ENCODE results near the gene KRTDAP.

The KRTDAP gene

DNA sequence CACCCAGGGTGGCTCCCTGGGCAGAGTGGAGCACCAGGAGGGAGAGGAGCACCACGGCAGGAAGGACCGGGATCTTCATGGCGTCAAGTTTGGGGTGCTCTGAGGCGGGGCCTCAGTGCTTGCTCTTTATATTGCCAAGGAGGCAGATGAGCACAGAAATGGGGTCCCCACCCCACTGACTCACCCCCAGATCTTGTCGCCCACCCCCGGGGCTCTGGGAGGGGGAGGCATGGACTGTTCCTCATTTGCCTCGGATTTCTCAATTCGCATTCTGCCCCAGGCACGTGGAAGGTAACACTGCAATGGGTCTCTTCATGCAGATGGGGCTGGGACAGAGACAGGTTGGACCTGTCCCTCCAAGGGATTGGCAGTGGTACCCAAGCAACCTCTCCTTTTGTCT lies at the start of gene KRTDAP:
Gene KRTDAP (minus strand): TSS at position 101 of the 400 bp plus-strand sequence. CDS start 22 bp downstream, at position 79.
- DNase-seq = no peak

DNA sequence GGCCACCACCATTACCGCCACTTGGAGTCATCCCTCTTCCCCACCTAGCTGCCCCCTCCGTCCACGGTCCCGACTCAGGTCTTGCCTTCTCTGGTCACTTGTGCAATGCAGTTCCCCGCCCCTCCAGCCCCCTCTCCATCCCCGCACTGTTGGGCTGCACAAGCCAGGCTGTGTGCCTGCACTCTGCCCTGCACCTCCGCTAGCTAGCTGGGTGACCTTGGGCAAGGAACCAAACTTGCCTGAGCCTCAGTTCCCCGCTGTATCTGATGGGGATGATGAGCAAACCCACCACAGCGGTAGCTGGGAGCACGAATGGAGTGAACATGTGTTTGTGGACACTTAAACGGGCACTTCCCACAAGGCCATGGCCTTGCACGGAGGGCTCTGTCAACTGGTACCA lies 49.6 kb upstream of the KRTDAP start:
- DNase-seq = no peak

GRCh38 chr19:35539314-35539713 lies 49.0 kb upstream of the KRTDAP start:
- DNase-seq = no peak

GRCh38 chr19:35534803-35535480 lies 44.7 kb upstream of the KRTDAP start:
- DNase-seq = no peak

DNA sequence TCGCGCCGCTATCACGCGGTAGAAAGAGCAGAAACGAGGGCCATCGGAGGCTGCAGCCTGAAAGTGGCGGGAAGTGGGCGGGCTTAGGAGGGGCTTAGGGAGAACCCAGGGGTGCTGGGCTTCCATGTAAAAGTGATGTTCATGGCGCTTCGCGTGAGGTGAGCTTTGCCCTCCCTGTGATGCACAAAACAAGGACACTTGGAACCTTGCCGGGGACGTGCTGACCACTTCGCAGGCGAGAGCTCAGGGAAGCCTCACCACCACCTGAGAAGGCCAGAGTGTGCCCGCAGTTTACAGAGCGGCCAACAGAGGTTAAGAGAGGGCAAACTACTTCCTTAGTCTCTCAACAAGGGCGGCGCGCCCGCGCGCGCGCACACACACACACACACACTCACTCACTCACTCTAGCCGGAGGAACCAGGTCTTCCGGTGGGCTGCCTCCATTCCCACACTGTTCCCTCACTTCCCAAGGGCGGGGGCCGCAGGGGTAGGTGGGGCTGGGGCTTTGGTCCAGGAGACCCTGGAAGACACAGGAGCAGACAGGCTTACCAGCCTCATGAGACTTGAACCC lies 43.6 kb upstream of the KRTDAP start:
- DNase-seq = peak; percentile 23

- DNase-seq = no peak
Observed at GRCh38 chr19:35533201-35533821, 43.0 kb upstream of the KRTDAP start, which contains the start of gene GAPDHS. Gene GAPDHS (plus strand): TSS chr19:35533456. CDS start chr19:35533528, 72 bp downstream.

DNA sequence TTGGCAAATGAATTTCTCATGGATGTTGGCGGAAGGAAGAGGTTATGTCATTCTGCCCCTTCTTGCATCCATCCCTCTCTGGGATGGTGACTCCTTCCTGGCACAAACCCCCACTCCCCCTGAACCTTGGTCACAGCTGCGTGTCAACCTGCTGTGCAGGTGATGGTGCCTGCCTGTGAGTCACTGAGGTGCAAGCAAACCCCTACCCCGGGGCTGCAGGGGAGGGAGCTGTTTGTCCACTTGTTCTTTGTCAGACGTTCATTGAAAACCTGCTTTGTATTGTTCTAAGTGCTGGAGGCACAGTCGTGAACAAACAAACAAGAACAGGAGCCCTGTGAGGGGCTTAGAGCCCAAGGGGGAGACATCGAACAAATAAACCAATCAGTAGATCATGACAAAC lies 41.0 kb upstream of the KRTDAP start:
- DNase-seq = no peak

- DNase-seq = no peak
Observed at GRCh38 chr19:35529241-35530218, 39.3 kb upstream of the KRTDAP start.

DNA sequence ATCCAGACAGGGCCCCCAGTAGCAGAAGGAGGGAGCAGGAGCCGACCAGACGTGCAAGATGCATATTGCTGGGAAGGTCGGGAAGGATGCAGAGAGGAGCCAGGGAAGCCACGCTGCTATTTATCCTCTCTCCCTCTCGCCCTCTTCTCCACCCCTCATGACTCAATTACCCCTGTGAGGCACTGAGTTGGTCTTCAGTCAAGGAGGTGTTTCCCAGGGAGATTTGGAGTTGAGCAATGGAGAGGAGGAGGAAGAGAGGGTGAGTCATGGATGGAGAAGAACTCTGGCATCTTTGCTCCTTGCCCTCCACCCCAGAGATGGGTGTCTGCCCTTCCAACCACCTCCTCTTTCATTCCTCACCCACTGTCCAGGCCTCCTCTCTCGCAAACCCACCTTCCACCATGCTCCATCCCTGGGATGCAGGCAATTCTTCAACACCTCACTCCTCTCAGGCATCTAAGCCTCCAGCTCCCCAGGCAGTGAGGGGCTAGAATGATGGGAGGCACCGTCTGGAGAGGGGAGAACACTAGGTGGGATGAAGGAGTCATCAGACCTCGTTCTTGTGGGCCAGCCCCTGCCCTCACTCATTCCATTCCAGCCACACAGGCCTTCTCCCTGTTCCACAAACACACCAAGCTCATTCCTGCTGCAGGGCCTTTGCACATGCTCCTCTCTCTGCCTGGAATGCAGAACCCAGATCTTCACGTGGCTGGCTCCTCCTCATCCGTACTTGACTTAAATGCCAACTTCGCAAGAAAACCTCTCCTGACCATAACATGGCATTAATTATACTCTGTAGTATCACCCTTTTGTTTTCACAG lies 38.2 kb upstream of the KRTDAP start, which contains the start of gene SBSN:
Gene SBSN (minus strand): TSS at position 94 of the 821 bp plus-strand sequence. CDS start 30 bp downstream, at position 64.
- peak; percentile 81 for DNase-seq

GRCh38 chr19:35525873-35526272 lies 35.6 kb upstream of the KRTDAP start:
- DNase-seq = no peak

GRCh38 chr19:35524181-35524837 lies 34.0 kb upstream of the KRTDAP start:
- no peak for DNase-seq

- DNase-seq = no peak
Observed at GRCh38 chr19:35522745-35523327, 32.6 kb upstream of the KRTDAP start.

DNA sequence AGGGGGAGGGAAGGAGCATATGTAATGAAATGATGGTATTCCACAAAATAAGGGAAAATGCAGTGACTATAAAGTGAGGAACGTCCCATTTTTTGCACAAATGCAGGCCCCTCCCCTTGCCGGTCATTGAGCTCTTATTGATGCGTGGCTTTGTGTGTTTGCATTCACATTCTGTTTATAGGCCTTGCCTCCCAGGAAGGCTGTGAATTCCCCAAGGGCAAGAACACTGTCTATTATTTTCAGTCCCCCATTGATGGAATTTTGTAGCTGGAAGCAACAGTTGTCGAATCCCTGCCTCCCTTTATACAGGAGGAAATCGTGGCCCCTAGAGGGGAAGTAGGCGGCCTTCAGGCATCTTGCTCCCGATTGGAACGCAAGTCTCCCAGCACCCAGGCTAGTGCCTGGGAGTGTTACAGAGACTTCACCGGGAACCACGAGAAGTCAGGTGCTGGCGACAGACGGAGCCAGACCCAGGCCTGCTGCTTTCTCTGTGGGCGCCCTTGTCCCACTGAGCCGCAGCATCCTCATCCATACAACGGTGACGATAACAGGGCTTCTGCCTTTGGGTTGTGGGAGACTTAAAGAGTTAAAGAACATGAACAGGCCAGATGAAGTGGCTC lies 31.0 kb upstream of the KRTDAP start:
- DNase-seq = no peak

GRCh38 chr19:35519291-35519690 lies 29.0 kb upstream of the KRTDAP start:
- DNase-seq = peak; percentile 31

DNA sequence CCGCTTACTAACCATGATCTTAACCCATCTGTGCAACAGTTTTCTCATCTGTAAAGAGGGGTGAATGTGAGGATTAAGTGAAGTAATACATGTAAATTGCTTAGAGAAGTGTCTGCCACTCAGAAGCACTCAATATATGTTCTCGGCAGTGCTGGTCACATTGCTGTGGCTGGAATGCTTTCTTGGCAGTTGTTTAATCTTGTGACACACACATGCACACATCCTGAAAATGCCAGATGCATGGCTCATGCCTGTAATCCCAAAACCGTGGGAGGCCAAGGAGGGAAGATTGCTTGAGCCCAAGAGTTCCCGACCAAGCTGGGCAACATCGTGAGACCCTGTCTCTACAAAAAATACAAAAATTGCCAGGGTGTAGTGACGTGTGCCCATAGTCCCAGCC lies 28.0 kb upstream of the KRTDAP start:
- DNase-seq = peak; percentile 96

DNA sequence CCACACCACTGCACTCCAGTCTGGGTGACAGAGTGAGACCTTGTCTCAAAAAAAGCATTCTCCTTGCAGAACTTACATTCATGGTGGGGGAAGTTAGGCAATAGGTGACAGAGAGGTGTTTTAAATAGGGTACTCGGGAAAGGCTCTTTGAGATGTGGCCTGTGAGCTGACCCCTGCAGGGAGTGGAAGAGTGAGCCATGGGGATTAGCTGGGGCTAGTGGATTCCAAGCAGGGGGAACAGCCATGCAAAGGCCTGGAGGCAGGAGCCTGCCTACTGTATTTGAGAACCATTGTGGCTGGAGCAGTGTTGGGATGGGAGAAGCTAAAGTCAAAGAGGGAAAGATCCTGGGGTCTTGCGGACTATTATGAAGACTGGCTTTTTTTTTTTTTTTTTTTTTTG lies 27.1 kb upstream of the KRTDAP start:
- DNase-seq = no peak

GRCh38 chr19:35516310-35516709 lies 26.0 kb upstream of the KRTDAP start:
- DNase-seq = no peak

DNA sequence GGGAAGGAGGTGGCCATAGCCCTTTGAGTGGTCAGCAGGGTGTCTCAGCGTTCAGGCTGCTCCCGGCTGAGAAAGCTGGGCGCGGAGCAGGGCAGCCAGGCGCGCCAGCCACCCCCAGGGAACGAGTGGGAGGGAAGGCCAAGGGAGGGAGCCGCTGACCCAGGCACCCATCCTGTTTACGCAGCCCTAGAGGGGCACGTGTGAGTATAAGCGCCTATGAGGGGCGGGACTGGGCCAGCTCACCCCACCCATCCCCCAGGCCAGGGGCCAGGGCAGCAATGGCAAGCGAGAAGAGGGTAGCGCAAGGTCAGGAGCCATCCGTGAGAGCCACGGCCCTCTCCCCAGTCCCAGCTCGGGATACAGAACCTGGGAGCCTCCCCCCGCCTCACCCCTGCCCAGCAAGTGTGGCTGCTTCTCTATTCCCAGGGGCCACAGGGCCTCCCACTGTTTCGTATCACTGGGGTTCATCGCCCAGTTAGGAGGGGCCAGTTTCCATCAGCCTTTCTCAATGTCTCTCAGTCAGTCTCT lies 24.1 kb upstream of the KRTDAP start:
- peak; percentile 31 for DNase-seq

DNA sequence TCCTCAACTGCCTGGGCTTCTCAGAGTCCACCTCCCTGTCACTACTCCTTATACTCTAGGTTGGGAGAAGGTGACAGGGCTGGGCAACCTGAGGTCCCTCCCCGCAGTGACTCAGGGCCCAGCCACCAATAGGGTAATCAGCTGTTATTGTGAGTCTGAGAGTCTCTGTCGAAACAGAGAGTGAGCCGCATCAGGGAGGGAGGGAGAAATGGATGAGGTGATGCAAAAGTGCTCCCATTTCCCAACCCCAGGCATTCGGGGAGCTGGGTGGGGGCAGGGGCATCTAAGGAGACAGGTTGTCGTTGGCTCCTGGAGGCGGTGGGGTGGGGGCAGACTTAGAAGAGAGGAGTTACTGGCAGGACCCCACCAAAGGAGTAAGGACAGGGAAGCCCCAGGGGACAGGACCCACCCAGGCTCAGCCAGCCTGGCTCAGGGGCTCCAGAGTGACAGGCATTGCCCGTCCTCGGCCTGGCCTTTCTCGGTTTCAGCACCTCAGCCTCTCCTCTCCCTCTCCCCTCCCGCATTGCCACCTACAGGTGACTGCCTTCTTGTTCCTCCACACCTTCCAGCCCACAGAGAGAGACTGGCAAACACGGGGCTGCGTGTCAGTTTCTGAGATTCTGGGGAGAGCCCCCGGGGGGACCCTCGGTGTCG lies 23.5 kb upstream of the KRTDAP start, which contains the start of gene DMKN:
Gene DMKN (minus strand): TSS at position 22 of the 654 bp plus-strand sequence. CDS start 174 bp downstream, outside the sequence.
- peak; percentile 43 for DNase-seq

All from EL (cell line).